K562 treated with DMSO at 1 percent for 12 hours (cell line): ENCODE data around the gene GRK6. TPM values are rescaled to one million over a fixed set of nuclear protein-coding genes. Genes with fewer than 3 reads are reported as not detected.

ENCODE experiments used
- total RNA-seq: library from RNA; unstranded; fragments of 300-600 nt; gene quantifications from 2 replicates; pipeline ENCODE4 v1.2.3, GENCODE V29; 2022; ENCODE audit not compliant: insufficient read depth

The GRK6 gene
- total RNA-seq: 60.6 and 81.9 TPM in 2 replicates

DNA sequence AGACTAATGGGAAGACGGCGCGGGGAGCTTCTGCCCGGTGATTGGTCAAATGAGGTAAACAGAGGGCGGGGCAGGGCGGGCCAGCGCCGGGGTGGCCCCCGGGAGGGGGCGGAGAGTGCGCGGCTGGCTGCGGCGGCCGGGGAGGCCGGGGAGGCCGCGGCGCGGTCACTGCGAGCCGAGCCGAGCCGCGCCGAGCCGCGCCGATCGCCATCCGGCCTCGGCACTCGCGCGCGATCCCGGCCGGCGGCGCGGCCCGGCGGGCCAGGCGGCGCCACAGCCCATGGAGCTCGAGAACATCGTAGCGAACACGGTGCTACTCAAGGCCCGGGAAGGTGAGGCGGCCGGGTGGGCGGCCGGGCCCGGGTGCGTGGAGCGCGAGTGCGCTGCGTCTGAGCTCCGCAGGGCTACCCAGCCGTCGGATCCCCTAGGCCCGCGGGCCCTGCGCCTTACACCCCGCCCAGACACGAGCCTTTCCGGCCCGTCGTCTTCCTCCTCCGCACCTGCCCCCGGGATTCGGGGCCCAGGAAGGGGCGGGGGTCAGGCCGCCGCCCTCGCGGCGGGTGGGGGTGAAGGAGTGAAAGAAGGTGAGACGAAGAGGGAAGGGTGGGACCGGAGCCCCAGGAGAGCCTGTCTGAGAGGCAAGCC is at the start of gene GRK6:
TSS of gene GRK6 (plus strand) at position 111 of the 645 bp plus-strand sequence. CDS start at position 281, 170 bp downstream.

DNA sequence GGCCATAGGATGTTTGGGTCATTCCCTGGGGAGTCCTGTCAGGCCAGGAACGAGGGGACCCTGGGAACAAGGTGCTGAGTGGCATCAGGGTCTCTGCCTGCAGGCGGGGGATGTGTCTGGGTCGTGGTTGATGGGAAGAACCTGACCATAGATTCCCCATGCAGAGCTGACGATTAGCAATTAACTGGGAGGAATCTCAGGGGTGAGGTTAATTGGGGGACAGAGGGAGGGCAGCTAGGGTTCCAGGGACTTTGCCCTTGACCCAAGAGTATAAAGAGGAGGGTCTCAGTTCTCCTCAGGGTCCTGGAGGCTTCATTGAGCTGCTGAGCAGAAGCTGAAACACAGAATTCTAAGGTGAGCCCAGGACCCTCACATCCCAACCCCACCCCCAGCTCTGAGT is 42.3 kb upstream of the GRK6 start, which contains the start of gene SLC34A1:
TSS of gene SLC34A1 (plus strand) at position 301 of the 400 bp plus-strand sequence. CDS start 1,308 bp downstream, outside the sequence.

DNA sequence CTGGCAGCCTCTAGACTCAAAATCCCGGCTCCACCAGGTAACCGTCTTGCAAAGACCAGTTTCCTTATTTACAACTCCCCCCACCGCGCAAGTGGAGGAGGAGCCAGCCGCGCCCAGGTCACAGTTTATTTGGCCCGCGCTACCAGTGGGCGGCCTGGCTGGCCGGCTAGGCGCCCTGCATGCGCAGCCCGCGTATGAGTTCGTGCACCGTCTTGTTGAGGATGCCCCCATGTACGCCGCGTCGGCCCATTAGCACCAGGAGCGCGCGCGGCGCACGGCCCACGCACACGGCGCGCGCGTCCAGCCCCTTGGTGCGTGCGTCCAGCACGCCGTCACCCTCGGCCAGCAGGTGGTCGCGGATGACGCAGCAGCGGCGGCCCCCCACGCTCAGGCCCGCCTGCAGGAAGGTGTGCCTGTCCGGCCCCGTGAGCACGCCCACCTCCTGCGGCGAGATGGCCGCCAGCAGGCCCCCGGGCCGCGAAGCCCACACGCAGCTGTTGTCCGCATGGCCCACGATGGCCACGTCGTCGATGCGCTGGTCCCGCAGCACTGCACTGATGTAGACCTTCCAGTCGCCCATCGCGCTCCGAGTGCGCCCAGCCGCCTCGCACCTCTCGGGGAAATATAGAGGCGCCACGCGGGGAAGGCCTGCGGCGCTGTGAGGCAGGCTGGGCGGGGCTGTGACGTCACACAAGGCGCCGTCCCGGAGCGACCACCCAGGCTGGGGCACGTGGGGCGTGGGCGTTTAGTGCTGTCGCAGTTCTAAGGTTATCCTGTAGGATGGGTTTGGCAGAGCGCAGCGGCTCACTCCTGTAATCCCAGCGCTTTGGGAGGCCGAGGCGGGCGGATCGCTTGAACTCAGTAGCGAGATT is 26.2 kb upstream of the GRK6 start, which contains the start of gene PFN3:
TSS of gene PFN3 (minus strand) at position 665 of the 872 bp plus-strand sequence. CDS start at position 580, 85 bp downstream.

DNA sequence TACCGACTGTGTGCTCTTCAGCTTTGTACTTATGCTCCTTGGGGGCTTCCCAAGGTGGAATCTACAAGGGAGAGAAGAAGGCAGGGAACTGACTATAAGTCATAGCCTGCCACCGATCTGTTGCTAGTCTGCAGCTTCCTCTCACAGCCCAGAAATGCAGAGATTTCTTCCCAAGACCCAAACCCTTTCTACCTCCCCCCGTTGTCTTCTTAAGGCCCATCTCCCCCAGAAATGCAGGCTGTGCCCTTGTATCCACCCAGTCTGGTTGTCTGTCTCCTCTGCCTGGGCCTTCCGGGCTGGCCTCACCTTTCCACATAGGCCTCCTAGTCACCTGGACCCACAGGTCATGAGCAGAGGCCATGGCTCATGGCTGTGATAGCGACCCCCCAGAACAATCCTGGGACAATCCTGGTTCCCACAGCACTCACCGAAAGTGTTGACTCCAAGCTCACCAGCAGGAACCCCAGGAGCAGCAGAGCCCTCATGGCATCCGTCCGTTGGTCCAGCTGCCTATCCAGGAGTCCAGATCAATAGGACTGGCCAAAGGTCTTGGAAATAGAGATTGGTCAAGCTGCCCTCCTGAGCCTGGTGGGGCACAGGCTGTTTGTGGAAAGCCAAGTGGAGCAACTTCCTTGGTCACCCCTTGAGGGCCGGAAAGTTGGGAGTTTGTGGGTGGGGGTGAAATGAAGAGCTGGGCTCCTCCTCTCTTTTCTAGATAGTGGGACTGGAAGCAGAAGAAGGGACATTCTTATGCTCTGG is 17.3 kb upstream of the GRK6 start, which contains the start of gene F12:
TSS of gene F12 (minus strand) at position 522 of the 759 bp plus-strand sequence. CDS start at position 485, 37 bp downstream.

DNA sequence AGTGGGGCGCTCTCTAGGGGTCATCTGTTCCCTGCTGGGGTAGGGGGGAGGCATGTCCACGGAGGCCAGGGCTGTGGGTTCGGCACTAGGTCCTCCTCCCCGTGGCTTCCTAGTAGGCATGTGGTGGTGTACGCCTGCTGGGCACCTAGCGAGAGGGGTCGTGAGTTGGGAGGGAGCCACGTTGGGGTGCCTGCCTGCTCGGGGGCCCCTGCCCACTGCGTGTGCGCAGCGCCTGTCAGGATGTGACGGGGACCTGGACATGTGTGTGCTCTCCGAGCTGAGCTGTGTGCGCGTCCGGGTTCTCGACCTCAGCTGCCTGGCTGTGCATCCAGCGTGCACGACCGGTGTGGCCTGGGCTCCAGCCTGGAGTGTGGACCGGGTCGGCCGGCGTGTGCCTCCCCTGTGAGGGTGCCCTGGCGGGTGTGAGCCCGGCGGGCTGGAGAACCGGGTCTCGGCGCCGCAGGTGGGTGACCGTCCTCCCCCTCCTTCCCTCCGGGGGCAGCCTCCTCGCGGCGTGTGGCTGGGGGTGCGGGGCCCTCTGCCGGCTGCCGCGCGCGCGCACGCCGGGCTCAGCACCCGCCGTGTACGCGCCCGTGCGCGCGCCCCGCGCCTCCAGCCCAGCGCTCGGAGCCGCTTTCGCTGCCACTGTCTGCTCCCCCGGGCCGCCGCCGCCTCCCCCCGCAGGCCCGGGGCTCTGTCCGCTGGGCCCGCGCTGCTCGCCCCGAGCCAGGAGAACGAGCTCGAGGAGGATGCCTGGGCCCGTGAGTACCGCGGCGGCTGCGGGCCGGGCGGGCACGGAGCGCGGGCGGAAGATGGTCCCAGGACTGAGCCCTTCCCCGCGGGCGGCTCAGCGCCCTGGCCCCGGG is 20.0 kb downstream of the GRK6 start, which contains the start of gene PRR7:
TSS of gene PRR7 (plus strand) at position 615 of the 866 bp plus-strand sequence. CDS start 8,254 bp downstream, outside the sequence.

DNA sequence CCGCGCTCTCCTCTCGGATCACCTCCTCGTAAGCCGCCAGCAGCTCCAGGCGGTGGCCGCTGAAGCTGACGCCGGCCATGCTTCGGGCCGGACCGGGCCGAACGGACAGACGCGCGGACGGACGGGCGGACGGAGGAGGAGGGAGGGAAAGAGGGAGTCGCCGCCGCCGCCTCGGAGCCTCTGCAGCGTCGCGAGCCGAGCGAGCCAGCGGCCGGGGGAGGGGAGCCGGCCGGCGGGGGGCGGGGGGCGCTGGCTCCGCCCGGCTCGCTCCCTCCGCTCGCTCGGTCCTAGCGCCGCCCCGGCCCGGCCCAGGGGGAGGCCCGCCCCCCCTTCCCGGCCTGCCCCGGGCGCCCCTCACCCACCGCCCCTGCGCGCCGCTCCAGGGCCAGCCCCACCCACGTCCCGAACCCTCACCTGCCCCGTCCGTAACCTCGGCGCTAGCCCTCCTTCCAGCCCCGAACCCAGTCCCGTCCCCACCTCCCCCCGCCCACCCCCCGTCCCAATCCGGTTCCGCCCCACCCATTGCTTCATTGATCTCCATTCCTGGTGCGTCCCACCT is 47.0 kb downstream of the GRK6 start, which contains the start of gene DBN1:
TSS of gene DBN1 (minus strand) at position 192 of the 559 bp plus-strand sequence. CDS start at position 79, 113 bp downstream.

Other genes with a start within 250 kb of the GRK6 start
- gene RAB24, start 123.0 kb upstream of the GRK6 start, total RNA-seq: 57.4 and 61.3 TPM in 2 replicates
- 197 and 278 TPM in 2 replicates for gene PRELID1, start 122.9 kb upstream of the GRK6 start, total RNA-seq
- 35.5 and 38.9 TPM in 2 replicates for gene MXD3, start 114.8 kb upstream of the GRK6 start, total RNA-seq
- gene LMAN2, start 75.0 kb upstream of the GRK6 start, total RNA-seq: 338 and 355 TPM in 2 replicates
- 64.6 and 74.6 TPM in 2 replicates for gene RGS14, start 68.8 kb upstream of the GRK6 start, total RNA-seq
- gene SLC34A1, start 42.2 kb upstream of the GRK6 start, total RNA-seq: not detected in 2 replicates
- gene PFN3, start 26.0 kb upstream of the GRK6 start, total RNA-seq: not detected in 2 replicates
- gene F12, start 17.1 kb upstream of the GRK6 start, total RNA-seq: 8.4 and 19.7 TPM in 2 replicates
- 4.1 and 8.5 TPM in 2 replicates for gene PRR7, start 20.1 kb downstream of the GRK6 start, total RNA-seq
- 24.1 and 40.0 TPM in 2 replicates for gene DBN1, start 47.0 kb downstream of the GRK6 start, total RNA-seq
- 107 and 141 TPM in 2 replicates for gene PDLIM7, start 70.9 kb downstream of the GRK6 start, total RNA-seq
- 8.1 and 29.1 TPM in 2 replicates for gene DOK3, start 83.2 kb downstream of the GRK6 start, total RNA-seq
- gene DDX41, start 90.3 kb downstream of the GRK6 start, total RNA-seq: 100 and 113 TPM in 2 replicates
- gene FAM193B, start 127.9 kb downstream of the GRK6 start, total RNA-seq: 23.8 and 52.9 TPM in 2 replicates
- 338 and 344 TPM in 2 replicates for gene TMED9, start 165.5 kb downstream of the GRK6 start, total RNA-seq
- gene B4GALT7, start 173.5 kb downstream of the GRK6 start, total RNA-seq: 22.9 and 23.1 TPM in 2 replicates